ENCODE measurements around the gene MSANTD2.

The MSANTD2 gene

DNA sequence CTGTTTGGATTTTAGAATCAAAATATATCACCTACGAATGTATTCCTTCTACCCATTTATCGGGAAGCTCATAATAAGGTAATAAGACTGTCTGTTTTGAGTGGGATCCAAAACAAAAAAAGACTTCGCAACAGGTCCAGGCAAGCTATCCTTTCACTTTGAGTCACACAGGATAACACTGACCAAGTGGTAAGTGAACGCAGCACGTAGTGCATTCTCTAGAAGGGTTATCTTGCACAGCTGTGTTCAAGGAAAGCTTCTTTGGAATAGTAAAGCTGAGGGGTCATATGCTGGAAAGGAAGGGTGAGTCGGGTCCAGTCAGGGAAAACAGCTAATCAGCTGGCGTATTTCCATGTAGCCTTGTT lies 82.8 kb downstream of the MSANTD2 start:
- H3K27ac ChIP-seq, result no peak overlapping the region
- H3K4me3 ChIP-seq, result peak overlapping the region in 3 of 7 experiments; percentile 1 to 12 (median 9)

GRCh38 chr11:124716591-124716990 lies 83.6 kb downstream of the MSANTD2 start:
- Histone ChIP-seq H3K27ac (no peak overlapping the region), H3K4me3 (no peak overlapping the region)

All from skin epidermis (tissue), 12 donors.